ENCODE measurements around the gene SLC39A10. TPM values are rescaled to one million over a fixed set of nuclear protein-coding genes. Genes with fewer than 3 reads are reported as not detected.

SLC39A10 gene
- total RNA-seq, 4 donors from 2014 or later: 4.9 to 34.4 (median 12.4) TPM

DNA sequence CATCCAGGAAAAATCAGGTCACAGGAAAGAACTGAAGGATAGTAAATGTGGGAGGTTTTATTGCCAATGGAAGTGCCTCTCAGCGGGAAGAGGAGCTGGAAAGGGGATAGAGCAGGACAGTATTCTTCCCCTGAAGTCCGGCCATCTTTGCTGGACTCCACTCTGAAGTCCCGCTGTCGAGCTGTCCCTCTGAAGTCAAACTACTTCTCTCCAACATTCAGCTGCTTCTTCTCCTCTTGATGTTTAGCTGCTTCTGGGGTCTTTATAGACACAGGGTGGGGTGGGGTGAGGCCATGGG is 23.5 kb upstream of the SLC39A10 start:
- Histone ChIP-seq H3K4me1 (no peaks in the 10 kb centered on the region), H3K36me3 (no peaks in the 10 kb centered on the region), H3K9me3 (no peaks in the 10 kb centered on the region), H3K27ac (no peak overlapping the region), H3K27me3 (no peaks in the 10 kb centered on the region), H3K4me3 (no peak overlapping the region)
- intact Hi-C loops (cut with DNase I; ENCODE audit: low total_unique reads) (no loop called here), in situ Hi-C loops (cut with MboI; ENCODE audit: low pct_ligation_motif_present in 1 of 4, low pct_unique_long_range_greater_than_20kb in 1 of 4, low sequenced_read_pairs in 3 of 4) (no loop called here)
- DNase-seq: no peak
- no peak for TF ChIP-seq POLR2A (IDR thresholded peaks at IDR 0.05)
- TF ChIP-seq, protein P1, sequence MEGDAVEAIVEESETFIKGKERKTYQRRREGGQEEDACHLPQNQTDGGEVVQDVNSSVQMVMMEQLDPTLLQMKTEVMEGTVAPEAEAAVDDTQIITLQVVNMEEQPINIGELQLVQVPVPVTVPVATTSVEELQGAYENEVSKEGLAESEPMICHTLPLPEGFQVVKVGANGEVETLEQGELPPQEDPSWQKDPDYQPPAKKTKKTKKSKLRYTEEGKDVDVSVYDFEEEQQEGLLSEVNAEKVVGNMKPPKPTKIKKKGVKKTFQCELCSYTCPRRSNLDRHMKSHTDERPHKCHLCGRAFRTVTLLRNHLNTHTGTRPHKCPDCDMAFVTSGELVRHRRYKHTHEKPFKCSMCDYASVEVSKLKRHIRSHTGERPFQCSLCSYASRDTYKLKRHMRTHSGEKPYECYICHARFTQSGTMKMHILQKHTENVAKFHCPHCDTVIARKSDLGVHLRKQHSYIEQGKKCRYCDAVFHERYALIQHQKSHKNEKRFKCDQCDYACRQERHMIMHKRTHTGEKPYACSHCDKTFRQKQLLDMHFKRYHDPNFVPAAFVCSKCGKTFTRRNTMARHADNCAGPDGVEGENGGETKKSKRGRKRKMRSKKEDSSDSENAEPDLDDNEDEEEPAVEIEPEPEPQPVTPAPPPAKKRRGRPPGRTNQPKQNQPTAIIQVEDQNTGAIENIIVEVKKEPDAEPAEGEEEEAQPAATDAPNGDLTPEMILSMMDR (IDR thresholded peaks at IDR 0.05): no peak
- TF ChIP-seq EP300 (IDR thresholded peaks at IDR 0.05; ENCODE audit: low read depth): no peak
- no peak for TF ChIP-seq POLR2AphosphoS5 (IDR thresholded peaks at IDR 0.05)
- 98 to 100% methylated on average over 3 to 4 of the region's 4 CpGs for WGBS, 2 donors (ENCODE audit: low coverage in 1 of 2)

DNA sequence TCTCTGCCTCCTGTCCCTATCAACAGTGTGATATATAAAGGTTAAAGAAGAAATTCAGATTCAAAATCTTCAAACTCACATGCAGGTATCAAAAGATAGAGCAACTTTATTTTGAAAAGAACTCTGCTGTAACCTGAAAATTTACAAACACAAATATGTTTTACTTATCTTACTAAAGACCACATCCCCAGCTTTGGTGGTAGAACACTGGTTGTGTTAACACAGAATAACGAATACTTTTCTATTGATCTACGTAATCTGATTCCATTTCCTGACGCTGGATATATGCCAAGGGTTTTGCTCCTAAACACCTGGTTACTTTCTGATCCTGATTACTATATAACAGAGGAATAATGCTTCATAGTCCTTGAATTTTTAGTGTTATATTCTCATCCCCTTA is 23.1 kb upstream of the SLC39A10 start:
- intact Hi-C loops (cut with DNase I; ENCODE audit: low total_unique reads) (no loop called here), in situ Hi-C loops (cut with MboI; ENCODE audit: low pct_ligation_motif_present in 1 of 4, low pct_unique_long_range_greater_than_20kb in 1 of 4, low sequenced_read_pairs in 3 of 4) (no loop called here)
- H3K4me3 ChIP-seq: no peak overlapping the region
- H3K4me1 ChIP-seq: no peaks in the 10 kb centered on the region
- no peak overlapping the region for H3K27ac ChIP-seq
- no peaks in the 10 kb centered on the region for H3K27me3 ChIP-seq
- DNase-seq: no peak
- no peaks in the 10 kb centered on the region for H3K36me3 ChIP-seq
- H3K9me3 ChIP-seq: no peaks in the 10 kb centered on the region
- 79 to 86% methylated on average over 3 of the region's 3 CpGs for WGBS, 2 donors (ENCODE audit: low coverage in 1 of 2)
- TF ChIP-seq EP300 (IDR thresholded peaks at IDR 0.05; ENCODE audit: low read depth) (no peak), POLR2A (IDR thresholded peaks at IDR 0.05) (no peak), POLR2AphosphoS5 (IDR thresholded peaks at IDR 0.05) (no peak)
- TF ChIP-seq, protein P1 (IDR thresholded peaks at IDR 0.05): no peak

DNA sequence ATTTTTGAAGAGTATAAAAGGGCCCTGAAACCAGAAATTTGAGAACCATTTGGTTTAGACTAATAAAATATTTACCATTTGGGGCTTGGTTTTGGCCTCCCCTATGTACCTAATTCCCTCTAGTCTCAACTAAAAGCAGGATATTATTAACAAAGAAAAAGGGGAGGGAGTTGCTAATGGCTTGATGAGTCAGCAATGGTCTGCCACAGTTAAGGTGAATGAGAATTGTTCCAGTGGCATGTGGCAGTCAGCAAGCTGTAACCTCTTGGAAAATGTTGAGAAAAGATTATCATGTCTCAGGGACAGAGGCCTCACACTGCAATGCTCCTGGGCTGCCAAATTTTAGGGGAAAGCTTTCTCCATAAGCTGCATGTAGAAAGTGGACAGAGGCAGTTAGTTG is 20.1 kb upstream of the SLC39A10 start:
- no peak overlapping the region for H3K4me3 ChIP-seq
- intact Hi-C loops (cut with DNase I; ENCODE audit: low total_unique reads): no loop called here
- no peaks in the 10 kb centered on the region for H3K36me3 ChIP-seq
- H3K27me3 ChIP-seq: no peaks in the 10 kb centered on the region
- in situ Hi-C loops (cut with MboI; ENCODE audit: low pct_ligation_motif_present in 1 of 4, low pct_unique_long_range_greater_than_20kb in 1 of 4, low sequenced_read_pairs in 3 of 4): no loop called here
- H3K9me3 ChIP-seq: no peaks in the 10 kb centered on the region
- DNase-seq: no peak
- H3K4me1 ChIP-seq: no peaks in the 10 kb centered on the region
- TF ChIP-seq, protein P1 (IDR thresholded peaks at IDR 0.05): no peak
- TF ChIP-seq POLR2A (IDR thresholded peaks at IDR 0.05): no peak
- no peak overlapping the region for H3K27ac ChIP-seq

DNA sequence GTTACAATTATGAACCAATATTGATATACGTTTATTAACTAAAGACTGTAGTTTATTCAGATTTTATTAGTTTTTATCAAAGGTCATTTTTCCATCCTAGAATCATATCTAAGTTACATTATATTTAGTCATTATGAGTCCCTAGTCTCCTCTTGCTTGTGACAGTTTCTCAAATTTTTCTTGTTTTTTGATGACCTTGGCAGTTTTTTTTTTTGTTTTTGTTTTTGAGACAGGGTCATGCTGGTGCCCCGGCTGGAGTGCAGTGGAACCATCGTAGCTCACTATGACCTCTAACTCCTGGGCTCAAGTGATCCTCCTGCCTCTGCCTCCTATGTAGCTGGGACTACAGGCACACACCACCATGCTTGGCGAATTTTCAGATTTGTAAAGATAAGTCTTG is 18.3 kb upstream of the SLC39A10 start:
- intact Hi-C loops (cut with DNase I; ENCODE audit: low total_unique reads) (no loop called here), in situ Hi-C loops (cut with MboI; ENCODE audit: low pct_ligation_motif_present in 1 of 4, low pct_unique_long_range_greater_than_20kb in 1 of 4, low sequenced_read_pairs in 3 of 4) (no loop called here)
- Histone ChIP-seq H3K4me1 (peaks cover 0 to 11% (median 5%) of the 10 kb centered on the region in 4 donors), H3K9me3 (no peaks in the 10 kb centered on the region), H3K4me3 (no peak overlapping the region), H3K27ac (no peak overlapping the region), H3K27me3 (no peaks in the 10 kb centered on the region), H3K36me3 (no peaks in the 10 kb centered on the region)
- DNase-seq: no peak
- WGBS, 2 donors (ENCODE audit: low coverage in 1 of 2): 92 to 97% methylated on average over 1 to 4 of the region's 4 CpGs
- TF ChIP-seq POLR2A (IDR thresholded peaks at IDR 0.05): no peak
- no peak for TF ChIP-seq POLR2AphosphoS5 (IDR thresholded peaks at IDR 0.05)
- no peak for TF ChIP-seq EP300 (IDR thresholded peaks at IDR 0.05; ENCODE audit: low read depth)
- TF ChIP-seq, protein P1 (IDR thresholded peaks at IDR 0.05): no peak
